Keratinocyte (primary cell): ENCODE data around the gene ADARB2. TPM values are rescaled to one million over a fixed set of nuclear protein-coding genes. Genes with fewer than 3 reads are reported as not detected.

Experiments used
- DNase-seq: peaks from one replicate; pipeline ENCODE4 v3.0.0-alpha.2; 2011; ENCODE audit warnings: low read depth, missing footprints, low spot score
- FAIRE-seq: peaks from 2 replicates; lab custom pipeline; 2011; peaks lifted over from hg19 to GRCh38; lab: Jason Lieb, UNC
- H2AFZ ChIP-seq: 2 replicates; pipeline ENCODE4 v1.6.0; 2012; ENCODE audit warnings: low read length, control low read depth, inconsistent platforms; ENCODE audit not compliant: control insufficient read depth
- H3K27ac ChIP-seq: 2 replicates; pipeline ENCODE4 v1.5.1; 2011; ENCODE audit warnings: low read length; ENCODE audit not compliant: control insufficient read depth, insufficient read depth
- H3K27me3 ChIP-seq: 3 replicates; pipeline ENCODE4 v1.6.0; 2011; ENCODE audit warnings: low read length; ENCODE audit not compliant: control insufficient read depth, insufficient read depth; ENCODE audit errors: extremely low read depth
- H3K36me3 ChIP-seq, 2 experiments: 2 replicates in 1 of 2; 3 replicates in 1 of 2; pipeline ENCODE4 v1.5.1; 2011; ENCODE audit warnings: low read length in 2 of 2, mild to moderate bottlenecking in 1 of 2; ENCODE audit not compliant: control insufficient read depth in 2 of 2, insufficient read depth in 2 of 2; ENCODE audit errors: extremely low read depth in 1 of 2
- H3K4me1 ChIP-seq: 3 replicates; pipeline ENCODE4 v1.5.1; 2011; ENCODE audit warnings: low read length; ENCODE audit not compliant: control insufficient read depth, insufficient read depth; ENCODE audit errors: extremely low read depth
- H3K4me2 ChIP-seq: 3 replicates; pipeline ENCODE4 v1.6.0; 2011; ENCODE audit warnings: low read depth, low read length; ENCODE audit not compliant: control insufficient read depth, insufficient read depth; ENCODE audit errors: extremely low read depth
- H3K4me3 ChIP-seq, 3 experiments: fragments of 200-600 bp in 1 of 3; sonication (generic) in 1 of 3; 2 replicates in 2 of 3; 3 replicates in 1 of 3; pipeline ENCODE4 v1.5.1; 2011 to 2016; ENCODE audit warnings: low read length in 3 of 3, mild to moderate bottlenecking in 3 of 3, control low read depth in 2 of 3, inconsistent platforms in 1 of 3, low read depth in 1 of 3, mixed read lengths in 1 of 3, mixed run types in 1 of 3, moderate library complexity in 1 of 3; ENCODE audit not compliant: control insufficient read depth in 2 of 3, insufficient read depth in 2 of 3; ENCODE audit errors: extremely low read depth in 1 of 3
- H3K79me2 ChIP-seq: 2 replicates; pipeline ENCODE4 v1.6.0; 2012; ENCODE audit warnings: low read length; ENCODE audit not compliant: control insufficient read depth, insufficient read depth
- H3K9ac ChIP-seq: 3 replicates; pipeline ENCODE4 v1.6.0; 2011; ENCODE audit warnings: low read length; ENCODE audit not compliant: control insufficient read depth, insufficient read depth; ENCODE audit errors: extremely low read depth
- H3K9me1 ChIP-seq: 3 replicates; pipeline ENCODE4 v1.6.0; 2011; ENCODE audit warnings: low read length; ENCODE audit not compliant: control insufficient read depth, insufficient read depth; ENCODE audit errors: extremely low read depth
- H3K9me3 ChIP-seq: 2 replicates; pipeline ENCODE4 v1.5.1; 2012; ENCODE audit warnings: low read depth, low read length; ENCODE audit not compliant: control insufficient read depth
- H4K20me1 ChIP-seq: 3 replicates; pipeline ENCODE4 v1.6.0; 2011; ENCODE audit warnings: low read length; ENCODE audit not compliant: control insufficient read depth, insufficient read depth; ENCODE audit errors: extremely low read depth
- CTCF ChIP-seq, 3 experiments: IDR thresholded peaks in 1 of 3; conservative IDR thresholded peaks in 1 of 3; optimal IDR thresholded peaks in 1 of 3; 2 replicates in 2 of 3; 3 replicates in 1 of 3; pipeline versions ENCODE3 to v1.5.1; 2011; ENCODE audit warnings: low read length in 3 of 3, mild to moderate bottlenecking in 3 of 3, moderate library complexity in 2 of 3, control low read depth in 1 of 3, inconsistent platforms in 1 of 3; ENCODE audit not compliant: insufficient read depth in 2 of 3; ENCODE audit errors: extremely low read depth in 1 of 3
- EZH2 ChIP-seq: IDR thresholded peaks from one replicate; pipeline ENCODE4 v1.6.1; 2012; ENCODE audit warnings: inconsistent platforms, mild to moderate bottlenecking, low read length, moderate library complexity
- dilution Hi-C: fragments of 300-500 bp; cut with MboI; formaldehyde crosslinking; loops from one replicate; pipeline ENCODE4 v1.7.0; 2020; ENCODE audit warnings: low sequenced_read_pairs; ENCODE audit not compliant: extremely low pct_ligation_motif_present
- polyA plus RNA-seq, 5 experiments: library from polyadenylated mRNA; depleted of rRNA in 3 of 5; stranded (reverse) in 3 of 5; stranded (forward) in 1 of 5; unstranded in 1 of 5; fragments of >200 nt; gene quantifications; 1 replicate in 1 of 5; 2 replicates in 3 of 5; 3 replicates in 1 of 5; pipeline versions ENCODE4 v1.2.1 to v1.2.3, GENCODE V29; 2011 to 2012; ENCODE audit warnings: missing spikeins in 2 of 5, low read depth in 1 of 5, low replicate concordance in 1 of 5

Gene ADARB2
- polyA plus RNA-seq, 1 donor (not counting 4 experiments of a cell fraction or from before 2014, with no cell fraction given) = not detected

DNA sequence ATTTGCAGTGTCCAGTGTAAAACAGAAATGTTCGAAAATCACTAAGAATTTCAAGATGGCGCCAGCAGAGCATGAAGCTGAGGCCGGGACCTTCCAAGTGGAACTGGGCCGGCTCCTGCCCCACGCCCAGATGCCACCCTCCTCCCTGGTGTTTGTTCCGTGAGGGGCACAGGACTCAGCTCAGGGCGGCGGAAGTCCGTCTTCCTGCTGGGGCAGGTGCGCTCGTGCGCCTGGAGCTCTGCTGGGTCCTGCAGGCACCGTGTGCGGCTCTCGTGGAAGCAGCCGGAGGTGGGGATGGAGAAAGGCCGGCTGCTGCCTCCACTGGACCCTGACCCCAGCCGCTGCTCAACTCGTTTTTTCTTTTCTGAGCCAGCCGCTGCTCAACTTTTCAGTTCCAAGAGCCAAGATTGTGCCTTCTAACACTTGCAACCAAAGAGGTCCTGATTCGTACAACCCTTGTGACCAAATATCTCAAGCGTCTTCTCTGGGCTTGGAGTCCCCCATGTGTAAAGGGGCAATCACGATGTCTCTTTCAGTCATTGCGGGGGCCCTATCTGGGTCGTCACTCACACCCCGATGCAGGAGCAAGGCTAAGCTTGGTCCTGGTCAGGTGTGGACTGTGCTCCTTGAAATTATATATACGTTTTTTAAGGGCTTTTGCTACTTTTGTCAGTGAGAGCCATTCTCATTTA, 334.4 kb downstream of the ADARB2 start:
- H3K9me1 ChIP-seq = no peaks in the 10 kb centered on the region
- DNase-seq (no peak), FAIRE-seq (no peak)
- dilution Hi-C loops = no loop called here
- no peaks in the 10 kb centered on the region for H3K4me1 ChIP-seq
- no peak overlapping the region for H3K4me3 ChIP-seq
- no peak overlapping the region for H3K4me2 ChIP-seq
- H2AFZ ChIP-seq = no peak overlapping the region
- no peaks in the 10 kb centered on the region for H3K36me3 ChIP-seq
- no peaks in the 10 kb centered on the region for H4K20me1 ChIP-seq
- TF ChIP-seq EZH2 (no peak), CTCF (optimal IDR thresholded peaks at IDR 0.05 in 1 of 3, IDR thresholded peaks at IDR 0.05 in 1 of 3, conservative IDR thresholded peaks at IDR 0.05 in 1 of 3; ENCODE audit: extremely low read depth in 1 of 3, insufficient read depth in 2 of 3, low read length in 3 of 3) (no peak)
- no peak overlapping the region for H3K9ac ChIP-seq
- H3K9me3 ChIP-seq = peaks cover 6% of the 10 kb centered on the region
- no peaks in the 10 kb centered on the region for H3K27me3 ChIP-seq
- H3K27ac ChIP-seq = no peak overlapping the region
- no peaks in the 10 kb centered on the region for H3K79me2 ChIP-seq

DNA sequence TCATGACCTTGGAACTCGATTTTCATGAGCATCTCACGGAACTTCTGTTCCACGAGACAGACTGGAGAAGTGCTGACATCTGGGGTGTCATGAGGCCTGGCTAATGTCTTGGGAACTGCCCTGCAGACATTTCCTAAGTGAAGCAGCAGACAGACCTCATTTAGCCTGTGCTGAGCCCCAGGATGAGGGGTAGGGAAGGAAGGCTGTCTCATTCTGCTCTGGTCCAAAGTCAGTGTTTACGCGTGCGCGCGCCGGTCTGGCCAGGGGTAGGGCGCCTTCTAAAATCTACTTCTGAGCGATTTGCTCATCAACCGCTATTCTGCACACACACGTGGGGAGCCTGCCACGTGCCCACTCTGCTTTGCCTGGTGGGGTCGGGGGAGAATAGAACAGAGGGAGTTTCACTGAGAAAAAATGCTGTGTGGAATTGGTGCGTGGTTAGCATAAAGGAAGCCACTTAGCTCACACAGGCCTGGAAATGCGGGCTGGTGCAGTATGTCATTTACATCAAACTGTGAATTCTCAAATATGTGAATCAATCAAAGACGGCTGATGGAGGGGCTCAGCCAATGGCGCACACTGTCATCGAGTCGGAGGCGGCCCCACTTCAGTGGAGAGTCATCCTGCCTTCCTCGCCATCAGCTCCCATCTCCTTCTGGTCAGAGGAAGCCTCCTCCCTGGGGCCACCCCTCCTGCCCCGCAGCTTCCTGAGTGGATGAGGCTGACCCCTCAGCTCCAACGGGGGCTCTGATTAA, 335.1 kb downstream of the ADARB2 start:
- Histone ChIP-seq H3K27me3 (no peaks in the 10 kb centered on the region), H3K9ac (no peak overlapping the region), H3K4me3 (no peak overlapping the region), H3K4me2 (no peak overlapping the region), H3K27ac (no peak overlapping the region), H3K9me3 (peaks cover 6% of the 10 kb centered on the region), H3K36me3 (no peaks in the 10 kb centered on the region), H3K4me1 (no peaks in the 10 kb centered on the region), H4K20me1 (no peaks in the 10 kb centered on the region), H3K9me1 (no peaks in the 10 kb centered on the region), H3K79me2 (no peaks in the 10 kb centered on the region), H2AFZ (no peak overlapping the region)
- dilution Hi-C loops = no loop called here
- TF ChIP-seq CTCF (optimal IDR thresholded peaks at IDR 0.05 in 1 of 3, IDR thresholded peaks at IDR 0.05 in 1 of 3, conservative IDR thresholded peaks at IDR 0.05 in 1 of 3; ENCODE audit: extremely low read depth in 1 of 3, insufficient read depth in 2 of 3, low read length in 3 of 3) (no peak), EZH2 (no peak)
- DNase-seq (no peak), FAIRE-seq (no peak)
